ENCODE results near the gene LEKR1. TPM values are rescaled to one million over a fixed set of nuclear protein-coding genes. Genes with fewer than 3 reads are reported as not detected.
"Not testable (repeated sequence)": the region's sequence is repeated elsewhere in the genome, so short reads cannot be mapped to it uniquely, and the experiment has no call there.

The LEKR1 gene
- total RNA-seq, 1 donor from 2014 or later: 4.1 TPM

DNA sequence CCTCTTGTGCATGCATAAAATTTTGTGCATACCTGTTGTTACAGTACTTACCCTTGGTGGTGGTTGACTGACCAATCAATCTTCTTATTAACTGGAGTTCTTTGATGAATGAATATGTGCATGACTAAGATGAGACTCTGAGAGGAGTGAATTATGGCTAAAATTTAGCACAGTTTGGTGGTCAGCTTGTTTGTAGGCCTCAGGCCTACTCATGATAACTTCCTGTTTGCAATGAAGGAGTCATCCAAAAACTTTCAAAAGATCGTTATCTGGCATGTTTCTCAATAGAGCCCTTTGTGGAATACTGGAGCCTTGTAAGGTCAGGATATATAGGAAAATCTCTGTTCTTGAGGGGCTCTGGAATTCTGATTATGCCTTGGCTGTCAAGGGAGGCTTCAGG, 66.5 kb downstream of the LEKR1 start:
- Mint-ChIP-seq H3K27me3 (no peaks in the 10 kb centered on the region), H3K4me3 (ENCODE audit: low read depth) (no peak overlapping the region), H3K9me3 (ENCODE audit: low read depth) (peaks cover 23% of the 10 kb centered on the region), H3K4me1 (ENCODE audit: low read depth) (peaks cover 12% of the 10 kb centered on the region), H3K27ac (no peak overlapping the region), H3K36me3 (ENCODE audit: insufficient read depth) (peaks cover 4% of the 10 kb centered on the region)
- no peak for DNase-seq (ENCODE audit: low spot score, unreplicated experiment)
- TF ChIP-seq CTCF (IDR thresholded peaks at IDR 0.05; ENCODE audit: unreplicated experiment): no peak

DNA sequence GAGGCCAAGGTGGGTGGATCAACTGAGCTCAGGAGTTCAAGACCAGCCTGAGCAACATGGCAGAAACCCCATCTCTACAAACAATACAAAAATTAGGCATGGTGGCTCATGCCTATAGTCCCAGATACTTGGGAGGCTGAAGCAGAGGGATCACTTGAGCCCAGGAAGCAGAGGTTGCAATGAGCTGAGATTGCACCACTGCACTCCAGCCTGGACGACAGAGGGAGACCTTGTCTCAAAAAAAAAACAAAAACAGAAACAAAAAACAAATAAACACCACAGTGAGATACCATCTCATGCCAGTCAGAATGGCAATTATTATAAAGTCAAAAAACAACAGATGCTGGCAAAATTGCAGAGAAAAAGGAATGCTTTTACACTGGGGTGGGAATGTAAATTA, 69.2 kb downstream of the LEKR1 start:
- not testable (repeated sequence) for DNase-seq (ENCODE audit: low spot score, unreplicated experiment); H3K27ac Mint-ChIP-seq; H3K4me1 Mint-ChIP-seq (ENCODE audit: low read depth); H3K36me3 Mint-ChIP-seq (ENCODE audit: insufficient read depth); H3K4me3 Mint-ChIP-seq (ENCODE audit: low read depth); H3K27me3 Mint-ChIP-seq
- H3K9me3 Mint-ChIP-seq (ENCODE audit: low read depth): peaks cover 23% of the 10 kb centered on the region

DNA sequence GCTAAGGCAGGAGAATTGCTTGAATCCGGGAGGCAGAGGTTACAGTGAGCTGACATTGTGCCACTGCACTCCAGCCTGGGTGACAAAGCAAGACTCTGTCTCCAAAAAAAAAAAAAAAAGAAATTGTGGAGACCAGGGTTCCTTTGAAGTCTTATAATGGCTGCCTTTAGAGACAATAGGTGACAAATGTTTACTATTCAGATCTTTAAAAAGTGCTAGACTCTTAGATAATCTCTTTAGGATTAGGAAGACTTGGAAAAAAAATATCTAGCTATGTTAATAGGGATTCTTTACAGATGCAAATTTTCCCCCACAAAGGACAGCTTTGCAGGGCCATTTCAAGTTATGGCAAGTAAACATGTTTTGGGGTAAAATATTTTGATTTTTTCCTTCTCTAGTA, 71.7 kb downstream of the LEKR1 start:
- not testable (repeated sequence) for DNase-seq (ENCODE audit: low spot score, unreplicated experiment); H3K36me3 Mint-ChIP-seq (ENCODE audit: insufficient read depth); H3K27ac Mint-ChIP-seq; H3K27me3 Mint-ChIP-seq; H3K4me1 Mint-ChIP-seq (ENCODE audit: low read depth); H3K4me3 Mint-ChIP-seq (ENCODE audit: low read depth)
- peaks cover 23% of the 10 kb centered on the region for H3K9me3 Mint-ChIP-seq (ENCODE audit: low read depth)

DNA sequence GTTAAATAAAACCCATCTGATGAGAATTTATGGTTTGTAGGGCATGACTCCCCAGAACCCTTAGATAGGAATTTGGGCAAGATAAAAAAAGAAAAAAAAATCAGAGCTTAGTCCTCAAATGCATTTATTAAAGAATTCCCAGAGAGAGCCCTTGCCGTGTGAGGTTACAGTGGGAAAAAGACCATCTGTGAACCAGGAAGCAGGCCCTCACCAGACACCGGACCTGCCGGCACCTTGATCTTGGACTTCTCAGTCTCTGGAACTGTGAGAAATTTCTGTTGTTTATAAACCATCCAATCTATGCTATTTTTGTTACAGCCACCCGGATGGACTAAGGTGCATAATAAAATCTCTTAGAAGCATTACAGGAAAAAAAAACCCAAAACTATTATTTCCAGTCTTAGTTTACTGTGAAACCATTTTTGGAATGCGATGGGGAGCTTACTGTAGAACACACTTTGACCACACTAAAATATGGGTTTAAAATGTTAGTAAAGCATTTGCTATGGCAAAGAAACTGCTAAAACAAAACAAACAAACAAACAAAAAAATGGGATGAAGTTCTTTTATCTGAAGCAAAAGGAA, 72.2 kb downstream of the LEKR1 start:
- H3K36me3 Mint-ChIP-seq (ENCODE audit: insufficient read depth): peaks cover 4% of the 10 kb centered on the region
- H3K4me3 Mint-ChIP-seq (ENCODE audit: low read depth): no peak overlapping the region
- peaks cover 3% of the 10 kb centered on the region for H3K4me1 Mint-ChIP-seq (ENCODE audit: low read depth)
- DNase-seq (ENCODE audit: low spot score, unreplicated experiment): no peak
- H3K27me3 Mint-ChIP-seq: no peaks in the 10 kb centered on the region
- peaks cover 23% of the 10 kb centered on the region for H3K9me3 Mint-ChIP-seq (ENCODE audit: low read depth)
- H3K27ac Mint-ChIP-seq: no peak overlapping the region
- no peak for TF ChIP-seq CTCF (IDR thresholded peaks at IDR 0.05; ENCODE audit: unreplicated experiment)

GRCh38 chr3:156899951-156900350, 73.8 kb downstream of the LEKR1 start:
- Mint-ChIP-seq H3K27ac (no peak overlapping the region), H3K4me1 (ENCODE audit: low read depth) (peaks cover 6% of the 10 kb centered on the region)

GRCh38 chr3:156902916-156903315, 76.8 kb downstream of the LEKR1 start:
- no peak for DNase-seq (ENCODE audit: low spot score, unreplicated experiment)
- TF ChIP-seq CTCF (IDR thresholded peaks at IDR 0.05; ENCODE audit: unreplicated experiment): no peak
- no peak overlapping the region for H3K4me3 Mint-ChIP-seq (ENCODE audit: low read depth)
- no peaks in the 10 kb centered on the region for H3K9me3 Mint-ChIP-seq (ENCODE audit: low read depth)
- H3K27ac Mint-ChIP-seq: no peak overlapping the region
- no peaks in the 10 kb centered on the region for H3K27me3 Mint-ChIP-seq
- H3K36me3 Mint-ChIP-seq (ENCODE audit: insufficient read depth): no peaks in the 10 kb centered on the region
- H3K4me1 Mint-ChIP-seq (ENCODE audit: low read depth): peaks cover 9% of the 10 kb centered on the region

More at GRCh38 chr3:156899951-156900350, 73.8 kb downstream of the LEKR1 start:
- TF ChIP-seq CTCF (IDR thresholded peaks at IDR 0.05; ENCODE audit: unreplicated experiment): no peak
- DNase-seq (ENCODE audit: low spot score, unreplicated experiment): no peak
- Mint-ChIP-seq H3K9me3 (ENCODE audit: low read depth) (peaks cover 11% of the 10 kb centered on the region), H3K4me3 (ENCODE audit: low read depth) (no peak overlapping the region), H3K27me3 (no peaks in the 10 kb centered on the region), H3K36me3 (ENCODE audit: insufficient read depth) (no peaks in the 10 kb centered on the region)
